CD4-positive, alpha-beta T cell treated with Interleukin-17A for 1 hour (primary cell): ENCODE data around the gene PEAK1.

Source experiments
- DNase-seq: peaks from one replicate; pipeline ENCODE4 v3.0.0-alpha.2; 2020

The PEAK1 gene

DNA sequence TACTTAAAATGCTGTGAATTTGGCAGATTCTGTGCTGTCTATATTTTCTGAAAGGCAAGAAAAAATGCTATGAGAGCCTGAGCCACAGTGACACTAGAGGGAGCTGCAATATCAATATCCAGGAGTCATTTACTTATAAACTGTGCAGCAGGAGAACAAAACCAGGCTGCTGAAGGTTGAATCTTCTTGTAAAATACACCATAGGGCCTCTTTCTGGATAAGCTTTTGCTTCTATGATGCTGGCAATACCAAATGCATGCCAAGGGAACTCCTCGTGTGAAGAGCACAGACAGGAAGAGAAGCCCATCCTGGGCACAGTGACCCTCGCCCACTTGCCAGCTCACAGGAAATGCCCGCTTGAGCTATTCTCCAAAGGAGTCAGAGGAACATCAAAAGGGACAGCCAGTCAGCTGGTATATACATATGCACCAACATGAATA is 301.0 kb downstream of the PEAK1 start:
- peak; percentile 64 for DNase-seq

DNA sequence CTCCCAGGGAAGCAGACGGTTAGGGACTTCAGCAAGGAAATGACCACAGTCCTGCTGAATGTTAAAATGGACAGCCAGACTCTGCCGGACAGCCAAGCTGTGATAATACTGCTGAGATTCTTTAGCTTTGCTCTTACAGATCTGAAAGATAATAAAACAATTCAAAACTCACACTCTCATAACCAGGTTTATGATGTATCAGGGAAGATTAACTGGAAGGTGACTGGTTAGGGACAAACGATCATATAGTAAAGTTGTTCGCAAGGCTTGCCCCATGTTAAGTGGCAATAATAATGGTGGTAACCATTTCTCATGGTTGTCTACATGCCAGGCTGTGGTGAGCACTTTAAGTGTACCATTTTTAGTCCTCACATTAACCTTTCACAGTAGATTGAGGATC is 304.7 kb downstream of the PEAK1 start:
- no peak for DNase-seq

- no peak for DNase-seq
Measured at GRCh38 chr15:77112838-77113504, 306.9 kb downstream of the PEAK1 start.

DNA sequence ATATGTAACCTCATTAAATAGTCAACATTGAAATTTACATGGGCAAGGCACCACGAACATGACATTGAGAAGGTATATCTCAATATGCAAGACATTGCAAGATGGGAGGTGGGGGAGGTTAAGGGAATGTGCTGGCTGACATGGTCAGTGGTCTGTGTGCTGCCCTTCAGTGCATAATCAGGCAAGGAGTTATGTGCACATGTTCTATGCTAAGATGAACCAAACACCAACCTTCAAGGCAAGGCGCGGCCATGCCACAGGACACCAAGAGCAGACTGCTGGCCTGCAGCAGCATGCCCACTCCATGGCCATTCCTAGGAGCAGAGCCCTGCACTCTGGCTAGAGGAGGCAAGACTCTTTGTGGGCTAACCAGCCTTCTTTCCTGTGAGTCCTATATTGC is 308.1 kb downstream of the PEAK1 start:
- DNase-seq: no peak

DNA sequence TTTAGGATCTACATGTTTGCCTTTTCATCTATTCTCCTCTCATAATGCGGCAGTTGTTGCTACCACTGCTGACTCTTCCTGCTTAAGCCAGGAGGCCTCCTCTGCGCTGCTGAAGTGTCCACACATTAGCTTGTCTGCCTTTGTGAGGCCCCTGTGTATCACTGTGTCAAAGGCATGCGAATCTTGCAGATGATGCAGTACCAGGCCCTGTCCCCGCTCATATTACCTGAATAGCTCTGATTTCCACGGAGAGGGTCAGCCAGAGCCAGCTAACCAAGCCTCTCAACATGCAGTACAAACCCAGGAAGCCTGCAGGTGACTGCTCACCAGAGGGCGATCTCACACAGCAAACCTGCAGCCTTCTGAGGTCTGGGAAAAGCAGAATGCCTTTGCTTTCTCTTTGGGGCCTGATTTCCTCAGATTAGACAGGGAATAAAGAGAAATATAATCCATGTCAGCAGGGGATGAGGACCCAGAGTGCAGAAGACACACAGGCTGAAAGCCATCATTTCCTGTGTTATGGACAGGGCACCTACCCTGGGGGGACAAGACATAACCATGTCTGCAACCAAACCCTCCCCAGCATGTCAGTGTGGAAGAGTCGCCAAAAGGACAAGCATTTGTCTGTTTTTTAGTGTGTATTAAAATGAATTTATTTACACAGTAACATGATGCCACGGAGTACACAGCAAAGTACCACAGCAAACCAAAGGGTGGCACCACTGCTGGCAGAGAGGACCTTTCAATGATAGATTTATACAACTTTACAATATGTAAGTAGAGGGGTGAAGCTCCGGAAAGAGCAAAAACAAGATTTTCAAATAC is 312.2 kb downstream of the PEAK1 start:
- DNase-seq: peak; percentile 34

GRCh38 chr15:77107068-77107467 is 312.8 kb downstream of the PEAK1 start:
- DNase-seq: no peak

DNA sequence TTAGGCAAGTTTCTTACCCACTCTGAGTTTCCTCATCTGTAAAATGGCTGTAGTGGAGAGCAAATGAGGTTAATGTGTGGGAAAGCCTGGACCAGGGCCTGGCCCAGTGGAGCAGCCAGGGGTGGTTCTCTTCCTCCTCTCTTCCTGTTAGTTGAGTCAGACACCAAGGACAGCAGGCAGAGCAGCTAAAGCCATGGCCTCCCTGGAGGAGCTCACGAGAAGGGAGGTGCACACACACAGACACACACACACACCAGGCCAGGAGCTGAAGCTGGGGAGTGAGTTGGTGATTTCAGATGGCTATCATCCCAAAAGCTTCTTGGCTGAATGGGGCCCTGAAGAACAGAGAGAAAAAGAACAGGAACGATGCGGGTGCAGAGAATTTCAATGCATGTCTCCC is 315.7 kb downstream of the PEAK1 start:
- DNase-seq: no peak

DNA sequence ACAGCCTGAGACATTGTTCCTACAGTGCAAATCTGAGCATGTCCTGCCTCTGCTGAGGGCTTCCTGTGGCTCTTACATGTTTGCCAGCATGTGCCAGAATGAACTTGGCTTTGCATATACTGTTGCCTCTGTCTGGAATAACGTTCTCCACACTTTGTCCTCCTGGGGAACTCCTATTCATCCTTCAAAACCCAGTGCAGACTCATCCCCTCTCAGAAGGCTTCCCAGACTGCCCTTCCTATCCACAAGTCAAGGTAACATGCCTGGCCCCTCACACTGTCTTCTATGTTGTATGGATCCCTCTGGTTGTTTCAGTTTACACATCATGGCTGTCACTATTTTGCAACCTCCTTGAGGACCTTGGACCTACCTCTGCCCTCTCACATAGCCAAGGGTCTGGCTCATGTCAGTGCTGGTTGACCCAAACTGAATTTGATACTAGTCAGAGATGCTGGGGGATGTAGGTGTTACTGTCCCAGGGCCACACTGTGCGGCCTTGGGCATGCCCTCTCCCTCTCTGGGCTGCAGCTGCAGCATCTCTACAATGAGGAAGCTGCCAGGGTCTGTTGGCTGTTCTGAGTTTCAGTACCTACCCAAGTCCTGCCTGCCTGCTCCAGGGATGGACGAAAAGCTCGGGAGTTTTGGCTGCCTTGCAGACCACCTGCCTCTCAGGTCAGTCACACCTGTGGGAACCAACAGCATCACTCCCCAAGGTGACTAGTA is 320.0 kb downstream of the PEAK1 start:
- no peak for DNase-seq

GRCh38 chr15:77098572-77098971 is 321.3 kb downstream of the PEAK1 start:
- DNase-seq: no peak

DNA sequence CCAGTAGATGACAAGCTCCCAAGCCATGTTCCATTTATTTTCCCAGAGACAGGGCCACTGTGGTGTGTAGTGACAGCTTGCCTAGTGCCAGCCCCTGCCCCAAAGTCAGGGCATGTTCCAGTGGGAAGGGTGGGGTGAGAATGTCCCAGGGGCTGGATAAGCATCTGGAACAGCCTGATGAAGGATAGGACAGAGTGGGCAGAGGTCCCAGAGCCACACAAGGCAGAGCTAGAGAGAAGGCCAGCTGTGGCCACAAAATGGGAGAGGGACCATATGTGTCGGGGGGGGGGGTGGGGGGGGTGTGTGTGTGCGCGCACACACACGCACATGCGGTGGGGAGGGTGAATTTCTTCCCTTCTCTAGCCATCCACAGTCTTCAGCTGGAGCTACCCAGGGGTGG is 322.0 kb downstream of the PEAK1 start:
- DNase-seq: no peak

DNA sequence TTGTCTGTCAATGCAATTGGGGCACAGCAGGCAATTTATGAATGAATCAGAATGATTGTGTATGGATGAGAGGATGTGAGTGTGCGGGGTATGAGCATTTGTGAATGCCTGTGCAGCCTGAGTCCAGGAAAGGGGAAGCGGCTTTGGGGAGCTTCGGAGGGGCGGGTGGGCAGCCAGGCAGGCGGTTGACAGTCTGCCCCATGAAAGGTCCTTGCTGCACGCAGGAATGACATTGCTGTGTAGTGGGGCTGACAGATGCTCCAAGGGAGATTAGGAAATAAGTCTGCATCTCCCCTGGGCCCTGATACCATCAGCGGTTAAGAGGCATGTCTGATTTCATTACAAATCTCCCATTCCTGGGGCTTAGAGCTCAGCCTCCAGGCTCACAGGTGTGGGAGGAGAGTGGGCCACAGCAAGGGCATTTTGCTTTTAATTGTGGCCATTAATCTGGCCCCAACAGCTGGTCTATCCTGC is 322.6 kb downstream of the PEAK1 start:
- DNase-seq: no peak

- DNase-seq: no peak
Measured at GRCh38 chr15:77096541-77096940, 323.4 kb downstream of the PEAK1 start.

GRCh38 chr15:77096138-77096537 is 323.8 kb downstream of the PEAK1 start:
- no peak for DNase-seq

- DNase-seq: no peak
Measured at GRCh38 chr15:77094397-77095030, 325.4 kb downstream of the PEAK1 start.

GRCh38 chr15:77093436-77093835 is 326.5 kb downstream of the PEAK1 start:
- DNase-seq: no peak

GRCh38 chr15:77091097-77091496 is 328.8 kb downstream of the PEAK1 start:
- DNase-seq: no peak

- no peak for DNase-seq
Measured at GRCh38 chr15:77087213-77087612, 332.7 kb downstream of the PEAK1 start.

- no peak for DNase-seq
Measured at GRCh38 chr15:77085297-77085696, 334.6 kb downstream of the PEAK1 start.

GRCh38 chr15:77084436-77084835 is 335.5 kb downstream of the PEAK1 start:
- no peak for DNase-seq

DNA sequence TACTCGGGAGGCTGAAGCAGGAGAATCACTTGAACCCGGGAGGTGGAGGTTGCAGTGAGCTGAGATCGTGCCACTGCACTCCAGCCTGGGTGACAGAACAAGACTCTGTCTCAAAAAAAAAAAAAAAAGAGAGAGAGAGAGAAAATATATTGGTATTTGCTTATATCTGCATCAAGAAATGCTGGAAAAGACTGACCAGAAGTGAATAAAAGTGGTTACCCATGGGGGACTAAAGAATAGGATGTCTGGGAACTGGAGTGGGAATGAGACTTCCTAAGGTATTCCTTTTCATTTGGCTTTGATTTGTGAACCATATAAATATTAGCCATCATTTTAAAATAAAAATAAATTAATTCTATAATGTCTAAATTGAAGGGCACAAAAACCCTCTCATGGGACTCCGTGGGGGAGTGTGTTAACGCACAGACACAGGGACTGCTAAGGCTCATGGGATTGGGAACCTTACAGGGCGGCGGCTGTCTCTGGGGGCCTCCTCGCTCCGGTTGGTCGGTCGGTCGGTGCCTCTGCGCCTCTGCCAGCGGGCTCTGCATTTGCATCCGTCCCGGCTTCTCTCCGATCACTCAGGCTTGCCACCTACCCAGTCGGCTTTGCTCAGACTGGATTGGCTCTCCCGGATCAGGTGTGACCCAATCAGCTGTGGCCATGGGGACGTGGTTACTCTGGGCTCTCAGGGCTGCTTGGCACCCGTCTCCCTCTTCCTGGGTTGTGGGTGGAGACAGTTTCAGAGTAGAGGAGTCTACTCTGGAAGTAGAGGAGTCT is 336.3 kb downstream of the PEAK1 start:
- peak; percentile 69 for DNase-seq

GRCh38 chr15:77081971-77082370 is 337.9 kb downstream of the PEAK1 start:
- DNase-seq: no peak

DNA sequence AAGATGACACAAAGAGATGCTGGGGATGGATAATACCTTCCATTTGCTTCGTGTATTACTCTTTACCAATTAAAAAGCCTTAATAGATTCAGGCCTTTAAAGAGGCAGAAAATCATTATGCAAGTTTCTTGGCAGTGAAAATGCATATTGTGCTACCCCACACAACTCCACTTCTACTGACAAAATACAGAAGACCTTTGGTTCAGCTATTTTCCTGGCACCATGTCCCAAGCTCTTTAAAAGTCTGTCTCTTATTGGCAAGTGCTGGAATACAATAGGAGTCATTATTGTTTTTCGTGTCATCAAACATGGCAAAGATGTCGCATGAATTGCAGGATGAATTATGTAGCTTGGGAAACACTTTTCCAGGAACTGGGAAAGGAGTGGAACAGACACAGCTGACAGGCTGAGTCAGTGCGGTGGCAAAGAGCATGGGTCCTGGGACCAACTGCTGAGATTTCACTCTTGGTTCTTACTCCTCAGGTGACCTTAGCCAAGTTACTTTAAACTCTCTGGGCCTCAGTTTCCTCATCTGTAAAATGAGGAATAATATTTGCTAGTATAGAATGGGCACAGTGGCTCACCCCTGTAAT is 343.5 kb downstream of the PEAK1 start:
- DNase-seq: no peak
